Karpas-422 (cell line): Measurements from ENCODE around the gene MASP1. TPM values are rescaled to one million over a fixed set of nuclear protein-coding genes. Genes with fewer than 3 reads are reported as not detected.

Experiments used
- DNase-seq: peaks from one replicate; pipeline ENCODE4 v3.0.0-alpha.2; 2015
- H2AFZ ChIP-seq: fragments of 200-600 bp; sonication (generic); 2 replicates; pipeline ENCODE4 v1.6.1; 2014; ENCODE audit warnings: antibody characterized with exemption, low read length, mixed read lengths
- H3K27ac ChIP-seq: fragments of 200-600 bp; sonication (generic); 2 replicates; pipeline ENCODE4 v1.5.1; 2014; ENCODE audit warnings: mild to moderate bottlenecking, low read length, moderate library complexity
- H3K27me3 ChIP-seq: fragments of 200-600 bp; sonication (generic); 2 replicates; pipeline ENCODE4 v1.6.1; 2014; ENCODE audit warnings: low read length, mixed read lengths
- H3K36me3 ChIP-seq: fragments of 200-600 bp; sonication (generic); 2 replicates; pipeline ENCODE4 v1.6.1; 2014; ENCODE audit warnings: low read length, mixed read lengths; ENCODE audit not compliant: insufficient read depth
- H3K4me1 ChIP-seq: fragments of 200-600 bp; sonication (generic); 2 replicates; pipeline ENCODE4 v1.6.1; 2014; ENCODE audit warnings: mild to moderate bottlenecking, low read length, mixed read lengths
- H3K4me2 ChIP-seq: fragments of 200-600 bp; sonication (generic); 2 replicates; pipeline ENCODE4 v1.6.1; 2014; ENCODE audit warnings: low read length, low read depth, mild to moderate bottlenecking; ENCODE audit not compliant: poor library complexity, severe bottlenecking
- H3K4me3 ChIP-seq: fragments of 200-600 bp; sonication (generic); 2 replicates; pipeline ENCODE4 v1.5.1; 2014; ENCODE audit warnings: mild to moderate bottlenecking, antibody characterized with exemption, low read length, mixed read lengths
- H3K79me2 ChIP-seq: fragments of 200-600 bp; sonication (generic); 2 replicates; pipeline ENCODE4 v1.6.1; 2014; ENCODE audit warnings: mild to moderate bottlenecking, low read length, mixed read lengths
- H3K9ac ChIP-seq: fragments of 200-600 bp; sonication (generic); 2 replicates; pipeline ENCODE4 v1.6.0; 2014; ENCODE audit warnings: low read length
- H3K9me2 ChIP-seq: fragments of 200-600 bp; sonication (generic), shearing (Covaris generic); replicated peaks from 2 replicates; pipeline ENCODE4 v1.6.0; 2014; ENCODE audit warnings: mild to moderate bottlenecking, low read length, moderate library complexity; ENCODE audit not compliant: insufficient read depth
- H3K9me3 ChIP-seq: fragments of 300-700, 200-600 bp; sonication (generic); 2 replicates; pipeline ENCODE4 v1.6.1; 2014; ENCODE audit warnings: low read length, mixed read lengths
- H4K20me1 ChIP-seq: fragments of 200-600 bp; sonication (generic); 2 replicates; pipeline ENCODE4 v1.6.1; 2014; ENCODE audit warnings: mild to moderate bottlenecking, antibody characterized with exemption, low read length, low read depth; ENCODE audit not compliant: insufficient read depth
- total RNA-seq: library from RNA; depleted of rRNA; stranded (reverse); fragments of >200 nt; shearing (Covaris generic); gene quantifications from 2 replicates; pipeline ENCODE4 v1.2.3, GENCODE V29; 2014; ENCODE audit warnings: low replicate concordance; rRNA removed

The MASP1 gene, protein sequence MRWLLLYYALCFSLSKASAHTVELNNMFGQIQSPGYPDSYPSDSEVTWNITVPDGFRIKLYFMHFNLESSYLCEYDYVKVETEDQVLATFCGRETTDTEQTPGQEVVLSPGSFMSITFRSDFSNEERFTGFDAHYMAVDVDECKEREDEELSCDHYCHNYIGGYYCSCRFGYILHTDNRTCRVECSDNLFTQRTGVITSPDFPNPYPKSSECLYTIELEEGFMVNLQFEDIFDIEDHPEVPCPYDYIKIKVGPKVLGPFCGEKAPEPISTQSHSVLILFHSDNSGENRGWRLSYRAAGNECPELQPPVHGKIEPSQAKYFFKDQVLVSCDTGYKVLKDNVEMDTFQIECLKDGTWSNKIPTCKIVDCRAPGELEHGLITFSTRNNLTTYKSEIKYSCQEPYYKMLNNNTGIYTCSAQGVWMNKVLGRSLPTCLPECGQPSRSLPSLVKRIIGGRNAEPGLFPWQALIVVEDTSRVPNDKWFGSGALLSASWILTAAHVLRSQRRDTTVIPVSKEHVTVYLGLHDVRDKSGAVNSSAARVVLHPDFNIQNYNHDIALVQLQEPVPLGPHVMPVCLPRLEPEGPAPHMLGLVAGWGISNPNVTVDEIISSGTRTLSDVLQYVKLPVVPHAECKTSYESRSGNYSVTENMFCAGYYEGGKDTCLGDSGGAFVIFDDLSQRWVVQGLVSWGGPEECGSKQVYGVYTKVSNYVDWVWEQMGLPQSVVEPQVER
- 0.04 TPM in 1 of 2 replicates, not detected in the other for total RNA-seq

DNA sequence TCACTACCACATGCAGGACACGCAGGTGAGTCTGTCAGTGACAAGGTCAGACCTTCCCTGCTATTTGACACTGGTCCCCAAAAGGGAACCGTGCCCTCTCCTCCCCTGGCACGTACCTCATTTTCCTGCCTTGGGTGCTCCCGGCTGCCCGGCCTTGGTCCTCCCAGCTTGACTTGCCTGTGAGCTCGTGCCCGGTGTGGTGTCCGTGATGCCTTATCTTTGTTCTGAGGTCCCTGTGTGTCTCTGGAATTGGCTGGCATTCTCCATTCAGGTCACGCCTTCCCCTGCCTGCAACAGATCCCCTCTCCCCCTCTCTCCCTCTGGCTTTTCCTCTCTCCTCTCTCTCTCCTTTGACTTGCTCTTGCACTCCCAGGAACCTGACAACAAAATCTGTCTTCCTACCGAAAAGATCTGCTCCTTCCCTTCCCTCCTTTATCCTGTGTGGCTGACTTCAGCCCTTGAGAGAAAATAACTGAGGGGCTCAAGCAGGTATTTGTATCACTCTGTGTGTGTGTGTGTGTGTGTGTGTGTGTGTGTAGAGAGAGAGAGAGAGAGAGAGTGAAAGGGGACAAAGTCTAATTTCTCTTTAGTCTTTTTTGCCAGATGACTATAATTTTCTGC, at the start of gene MASP1:
MASP1 (minus strand) TSS at position 226 of the 621 bp plus-strand sequence; CDS start at position 121, 105 bp downstream.
- no peaks in the 10 kb centered on the region for H3K4me1 ChIP-seq
- no peaks in the 10 kb centered on the region for H3K79me2 ChIP-seq
- no peak for DNase-seq
- no peak within 1 kb of the TSS for H3K4me3 ChIP-seq
- no peaks in the 10 kb centered on the region; the same call in 1 of the 2 replicates for H3K27me3 ChIP-seq
- H4K20me1 ChIP-seq = no peaks in the 10 kb centered on the region
- H3K9me2 ChIP-seq = no peaks in the 10 kb centered on the region
- H3K27ac ChIP-seq = no peak within 1 kb of the TSS
- H2AFZ ChIP-seq = no peak within 1 kb of the TSS
- H3K9me3 ChIP-seq = no peaks in the 10 kb centered on the region
- no peak within 1 kb of the TSS for H3K9ac ChIP-seq
- no peak within 1 kb of the TSS for H3K4me2 ChIP-seq
- no peaks in the 10 kb centered on the region for H3K36me3 ChIP-seq

DNA sequence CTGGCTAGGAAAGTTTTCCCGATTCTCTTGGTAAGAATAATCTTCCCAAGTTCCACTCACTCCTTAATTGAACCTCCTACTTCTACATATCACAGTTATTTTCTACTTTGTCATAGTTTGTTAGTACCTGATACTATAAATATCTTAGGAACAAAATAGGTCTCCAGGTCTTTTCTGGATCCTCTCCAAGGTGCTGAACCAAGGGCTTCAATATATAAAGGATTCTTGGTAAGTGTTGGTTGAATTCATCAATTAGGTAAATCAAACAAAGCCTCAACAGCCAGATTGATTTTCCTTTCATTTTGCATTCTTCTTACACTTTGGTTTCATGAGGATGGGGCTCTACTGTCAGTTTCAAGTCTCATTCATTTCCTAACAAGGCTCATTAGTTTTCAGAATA, 49.0 kb upstream of the MASP1 start:
- no peak for DNase-seq
- Histone ChIP-seq H3K4me3 (no peak overlapping the region), H3K36me3 (no peaks in the 10 kb centered on the region), H3K9me2 (no peaks in the 10 kb centered on the region), H3K9me3 (no peaks in the 10 kb centered on the region), H3K4me2 (no peak overlapping the region), H2AFZ (no peak overlapping the region), H3K9ac (no peak overlapping the region), H3K27ac (no peak overlapping the region), H3K27me3 (no peaks in the 10 kb centered on the region), H4K20me1 (no peaks in the 10 kb centered on the region), H3K79me2 (no peaks in the 10 kb centered on the region), H3K4me1 (no peaks in the 10 kb centered on the region)

DNA sequence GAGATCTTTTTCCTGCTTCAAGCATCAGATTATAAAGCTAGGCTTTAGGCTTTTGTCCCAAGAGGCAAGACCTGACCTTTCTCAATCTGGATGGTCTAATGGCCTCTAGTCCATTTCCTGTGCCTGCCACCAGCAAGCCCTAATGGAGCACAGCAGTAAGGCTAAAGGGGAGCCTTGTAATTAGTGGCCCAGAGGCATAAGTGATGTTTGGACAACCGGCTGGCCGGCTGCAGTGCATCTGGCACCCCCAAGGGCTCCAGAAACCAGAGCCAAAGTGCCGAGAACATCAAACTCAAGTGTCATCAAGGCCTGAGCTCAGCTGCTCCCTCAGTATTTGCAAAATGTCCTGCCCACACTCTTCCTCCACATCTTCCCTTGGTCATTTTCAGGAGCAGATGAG, 44.8 kb upstream of the MASP1 start:
- Histone ChIP-seq H4K20me1 (no peaks in the 10 kb centered on the region), H2AFZ (no peak overlapping the region), H3K9me3 (no peaks in the 10 kb centered on the region), H3K4me1 (no peaks in the 10 kb centered on the region), H3K4me3 (no peak overlapping the region), H3K27ac (no peak overlapping the region), H3K9ac (no peak overlapping the region), H3K4me2 (no peak overlapping the region), H3K36me3 (no peaks in the 10 kb centered on the region), H3K27me3 (no peaks in the 10 kb centered on the region), H3K9me2 (no peaks in the 10 kb centered on the region), H3K79me2 (no peaks in the 10 kb centered on the region)
- DNase-seq = no peak

DNA sequence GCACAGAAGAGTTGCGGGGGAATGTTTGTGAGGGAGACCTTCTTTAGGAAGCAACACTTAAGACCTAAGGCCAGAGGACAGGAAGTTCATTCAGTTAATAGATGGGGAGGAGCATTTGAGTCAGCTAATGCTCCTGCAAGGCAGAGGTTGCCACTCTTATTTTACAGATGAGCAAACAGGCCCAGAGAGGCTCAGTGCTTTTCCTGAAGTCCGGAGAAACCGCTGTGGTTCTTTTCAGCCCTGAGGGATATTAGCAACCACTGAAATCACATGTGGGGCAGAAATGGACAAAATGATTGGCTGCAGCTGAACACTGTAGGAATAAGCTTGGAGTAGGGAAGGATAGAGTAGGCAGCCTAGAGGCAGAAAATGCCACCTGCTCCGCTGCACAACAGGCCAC, 43.4 kb upstream of the MASP1 start:
- no peaks in the 10 kb centered on the region for H3K27me3 ChIP-seq
- H3K4me1 ChIP-seq = no peaks in the 10 kb centered on the region
- no peak overlapping the region for H3K27ac ChIP-seq
- no peaks in the 10 kb centered on the region for H3K79me2 ChIP-seq
- no peaks in the 10 kb centered on the region for H3K9me2 ChIP-seq
- no peak overlapping the region for H2AFZ ChIP-seq
- no peaks in the 10 kb centered on the region for H4K20me1 ChIP-seq
- H3K9me3 ChIP-seq = no peaks in the 10 kb centered on the region
- no peak overlapping the region for H3K4me2 ChIP-seq
- H3K9ac ChIP-seq = no peak overlapping the region
- DNase-seq = no peak
- H3K36me3 ChIP-seq = no peaks in the 10 kb centered on the region
- no peak overlapping the region for H3K4me3 ChIP-seq

DNA sequence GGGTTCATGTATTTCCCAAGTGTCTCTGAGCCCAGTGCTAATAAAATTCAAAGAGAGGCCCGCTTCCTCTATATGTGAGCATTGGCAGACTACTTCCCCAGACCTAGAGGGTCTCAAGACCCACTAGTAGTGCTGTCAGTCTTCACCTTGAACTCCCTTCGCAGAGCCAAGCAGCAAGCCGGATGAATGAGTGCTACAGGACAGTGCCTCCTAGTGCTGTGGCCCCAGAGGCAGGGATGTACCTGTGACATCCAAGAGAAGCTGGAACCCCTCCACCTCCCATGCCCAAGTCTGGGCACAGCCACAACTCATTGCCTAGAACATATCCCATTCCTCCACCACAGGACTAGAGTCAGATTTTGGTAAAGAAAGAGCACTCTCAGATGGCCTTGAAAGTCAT, 37.2 kb upstream of the MASP1 start:
- H3K27me3 ChIP-seq = no peaks in the 10 kb centered on the region
- no peaks in the 10 kb centered on the region for H3K79me2 ChIP-seq
- no peaks in the 10 kb centered on the region for H3K9me2 ChIP-seq
- H3K27ac ChIP-seq = no peak overlapping the region
- no peak overlapping the region for H2AFZ ChIP-seq
- no peak overlapping the region for H3K4me2 ChIP-seq
- H3K4me3 ChIP-seq = no peak overlapping the region
- no peaks in the 10 kb centered on the region for H3K36me3 ChIP-seq
- no peak for DNase-seq
- no peaks in the 10 kb centered on the region for H3K9me3 ChIP-seq
- no peaks in the 10 kb centered on the region for H3K4me1 ChIP-seq
- H4K20me1 ChIP-seq = no peaks in the 10 kb centered on the region
- no peak overlapping the region for H3K9ac ChIP-seq

DNA sequence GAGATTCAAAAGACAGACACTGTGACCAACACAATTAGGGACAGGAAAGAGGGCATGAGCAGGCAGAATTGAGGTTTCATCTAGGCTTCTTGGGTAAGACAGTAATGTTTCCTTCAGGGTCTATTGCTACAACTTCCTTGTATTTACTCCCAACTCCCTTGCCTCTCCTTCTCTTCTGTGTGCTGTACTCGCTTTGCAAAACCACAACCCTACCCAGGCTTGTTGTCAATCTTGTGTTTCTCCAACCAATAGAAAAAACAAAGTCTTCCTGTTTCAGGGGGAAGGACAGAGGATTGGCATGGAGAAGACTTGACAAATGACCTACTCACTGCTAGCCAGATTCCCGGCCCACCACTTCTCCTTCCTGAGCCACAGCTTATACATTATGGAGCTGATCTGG, 36.3 kb upstream of the MASP1 start:
- no peaks in the 10 kb centered on the region for H3K79me2 ChIP-seq
- H3K4me1 ChIP-seq = no peaks in the 10 kb centered on the region
- H2AFZ ChIP-seq = no peak overlapping the region
- no peak overlapping the region for H3K27ac ChIP-seq
- no peaks in the 10 kb centered on the region for H3K36me3 ChIP-seq
- H4K20me1 ChIP-seq = no peaks in the 10 kb centered on the region
- no peak overlapping the region for H3K9ac ChIP-seq
- no peaks in the 10 kb centered on the region for H3K27me3 ChIP-seq
- DNase-seq = no peak
- no peak overlapping the region for H3K4me3 ChIP-seq
- H3K4me2 ChIP-seq = no peak overlapping the region
- H3K9me3 ChIP-seq = no peaks in the 10 kb centered on the region
- no peaks in the 10 kb centered on the region for H3K9me2 ChIP-seq

DNA sequence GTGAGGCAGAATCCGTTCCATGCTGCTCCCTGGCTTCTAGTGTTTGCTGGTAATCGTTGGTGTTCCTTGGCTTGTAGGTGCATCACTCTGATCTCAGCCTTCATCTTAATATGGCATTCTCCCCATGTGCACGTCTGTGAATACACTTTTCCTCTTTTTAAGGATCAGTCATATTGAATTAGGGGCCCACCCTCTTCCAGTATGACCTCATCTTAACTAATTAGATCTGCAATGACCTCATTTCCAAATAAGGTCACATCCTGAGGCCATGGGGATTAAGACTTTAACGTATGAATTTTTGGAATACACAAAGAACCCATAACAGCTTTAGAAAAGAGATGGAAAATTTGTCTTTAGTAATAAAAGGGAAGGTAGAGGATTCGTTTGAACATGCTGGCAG, 34.1 kb upstream of the MASP1 start:
- no peak overlapping the region for H3K4me3 ChIP-seq
- H3K9me2 ChIP-seq = no peaks in the 10 kb centered on the region
- no peak for DNase-seq
- no peak overlapping the region for H3K27ac ChIP-seq
- H3K4me1 ChIP-seq = no peaks in the 10 kb centered on the region
- no peak overlapping the region for H3K9ac ChIP-seq
- no peaks in the 10 kb centered on the region for H4K20me1 ChIP-seq
- no peaks in the 10 kb centered on the region for H3K36me3 ChIP-seq
- H3K79me2 ChIP-seq = no peaks in the 10 kb centered on the region
- no peak overlapping the region for H3K4me2 ChIP-seq
- H3K27me3 ChIP-seq = no peaks in the 10 kb centered on the region
- H2AFZ ChIP-seq = no peak overlapping the region
- H3K9me3 ChIP-seq = no peaks in the 10 kb centered on the region

DNA sequence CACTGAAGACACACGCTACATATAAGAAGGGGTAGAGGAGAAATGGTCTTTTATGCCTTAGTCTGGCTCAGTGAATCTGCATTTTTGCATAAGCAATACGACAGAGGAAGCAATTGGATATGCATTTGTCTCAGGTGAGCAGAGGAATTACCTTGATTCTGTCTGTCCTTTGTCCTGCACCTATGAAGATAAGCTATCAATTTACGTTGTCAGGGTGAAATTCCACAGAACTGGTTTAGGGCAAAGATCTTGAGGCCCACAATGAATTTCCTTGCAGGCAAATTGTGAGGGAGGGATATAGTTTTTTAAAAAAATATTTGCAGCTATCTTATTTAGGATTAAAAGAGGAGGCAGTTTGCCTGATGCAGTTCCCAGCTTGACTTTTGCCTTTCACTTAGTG, 31.6 kb upstream of the MASP1 start:
- Histone ChIP-seq H3K4me3 (no peak overlapping the region), H3K79me2 (no peaks in the 10 kb centered on the region), H3K36me3 (no peaks in the 10 kb centered on the region), H3K9me2 (no peaks in the 10 kb centered on the region), H3K4me2 (no peak overlapping the region), H3K27me3 (no peaks in the 10 kb centered on the region), H3K9ac (no peak overlapping the region), H3K27ac (no peak overlapping the region), H3K9me3 (no peaks in the 10 kb centered on the region), H4K20me1 (no peaks in the 10 kb centered on the region), H3K4me1 (peaks cover 4% of the 10 kb centered on the region), H2AFZ (no peak overlapping the region)
- no peak for DNase-seq
